GM19025 (cell line): Measurements from ENCODE around the gene MYOM1.
"Not testable (repeated sequence)": the region's sequence is repeated elsewhere in the genome, so short reads cannot be mapped to it uniquely, and the experiment has no call there.

Experiments used
- ATAC-seq: cut with Tn5 transposase; IDR thresholded peaks from one replicate; pipeline ENCODE4 v1.9.1; 2021; ENCODE audit warnings: mild to moderate bottlenecking, low read depth, moderate library complexity; ENCODE audit not compliant: unreplicated experiment

The MYOM1 gene

DNA sequence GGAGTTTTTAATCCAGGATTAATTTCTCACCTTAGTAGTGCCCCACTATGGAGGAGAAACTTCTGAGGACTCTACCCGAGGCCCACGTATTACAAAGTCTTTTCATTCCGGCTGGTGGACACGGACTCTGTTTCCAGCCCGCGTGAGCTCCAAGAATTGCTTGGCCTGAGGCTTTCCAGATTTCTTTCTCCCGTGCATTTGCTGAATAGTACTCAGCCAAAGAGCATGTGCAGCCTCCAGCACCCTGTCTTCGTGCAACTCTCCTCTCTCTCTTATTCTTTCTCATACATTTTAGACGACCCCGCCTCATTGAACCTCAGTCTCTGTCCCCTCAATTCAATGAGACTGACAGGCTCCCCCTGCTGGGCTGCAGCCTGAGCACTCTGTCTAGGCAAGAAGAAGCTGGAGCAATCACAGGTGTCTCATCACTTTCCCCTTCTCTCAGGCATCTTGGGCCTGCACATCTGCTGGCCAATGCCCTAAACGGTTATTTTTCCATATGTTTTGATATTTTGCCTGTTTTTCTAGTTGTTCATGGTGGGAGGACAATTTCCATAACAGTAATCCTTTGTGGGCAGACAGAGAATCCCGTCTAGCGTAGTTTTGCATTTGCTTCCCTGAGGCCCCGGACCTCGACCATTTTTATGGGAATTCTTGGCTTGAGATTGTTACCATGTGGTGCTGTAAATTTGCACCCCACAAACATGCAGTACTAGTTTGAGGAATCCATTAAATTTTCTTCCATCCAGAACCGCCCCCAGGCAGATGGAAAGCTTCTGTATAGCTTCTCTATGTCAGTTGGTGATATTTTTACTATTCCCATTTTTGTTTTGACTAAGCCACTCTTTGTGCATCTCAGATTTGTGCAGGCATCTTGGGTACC lies 156.7 kb downstream of the MYOM1 start:
- ATAC-seq, result no peak

DNA sequence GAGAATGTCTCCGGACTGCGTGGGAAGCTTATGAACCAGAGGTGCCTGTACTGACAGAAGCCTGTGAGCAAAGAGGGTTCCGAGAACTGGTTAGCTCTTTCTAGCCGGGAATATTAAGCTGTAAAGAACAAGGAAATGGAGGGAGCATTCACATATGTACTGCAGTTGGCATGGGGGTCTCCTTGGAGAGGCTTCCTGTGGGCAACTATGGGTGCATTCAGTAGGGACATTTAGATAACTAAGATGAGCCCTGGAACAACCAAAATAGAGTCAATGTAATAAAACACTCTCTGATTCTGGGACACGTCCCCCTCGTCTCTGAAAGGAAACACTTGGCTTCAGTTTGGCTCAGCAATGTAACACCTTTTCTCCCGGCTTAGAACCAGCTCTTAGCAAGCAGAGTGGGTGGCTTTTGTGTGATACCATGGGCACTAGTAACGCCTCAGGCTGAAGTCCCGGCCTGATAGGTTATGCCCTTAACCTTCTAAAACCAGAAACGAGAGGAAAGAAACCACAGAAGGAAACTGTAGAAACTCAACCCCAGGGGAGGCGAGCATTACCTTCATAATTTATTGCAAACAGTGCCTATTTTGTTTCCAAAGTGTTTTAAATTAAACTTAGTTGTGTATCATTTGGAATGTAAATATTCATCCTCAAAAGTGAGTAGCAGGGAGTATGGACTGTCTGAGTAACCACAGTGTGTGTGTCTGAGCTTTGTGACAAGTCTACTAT lies 158.0 kb downstream of the MYOM1 start:
- no peak for ATAC-seq

DNA sequence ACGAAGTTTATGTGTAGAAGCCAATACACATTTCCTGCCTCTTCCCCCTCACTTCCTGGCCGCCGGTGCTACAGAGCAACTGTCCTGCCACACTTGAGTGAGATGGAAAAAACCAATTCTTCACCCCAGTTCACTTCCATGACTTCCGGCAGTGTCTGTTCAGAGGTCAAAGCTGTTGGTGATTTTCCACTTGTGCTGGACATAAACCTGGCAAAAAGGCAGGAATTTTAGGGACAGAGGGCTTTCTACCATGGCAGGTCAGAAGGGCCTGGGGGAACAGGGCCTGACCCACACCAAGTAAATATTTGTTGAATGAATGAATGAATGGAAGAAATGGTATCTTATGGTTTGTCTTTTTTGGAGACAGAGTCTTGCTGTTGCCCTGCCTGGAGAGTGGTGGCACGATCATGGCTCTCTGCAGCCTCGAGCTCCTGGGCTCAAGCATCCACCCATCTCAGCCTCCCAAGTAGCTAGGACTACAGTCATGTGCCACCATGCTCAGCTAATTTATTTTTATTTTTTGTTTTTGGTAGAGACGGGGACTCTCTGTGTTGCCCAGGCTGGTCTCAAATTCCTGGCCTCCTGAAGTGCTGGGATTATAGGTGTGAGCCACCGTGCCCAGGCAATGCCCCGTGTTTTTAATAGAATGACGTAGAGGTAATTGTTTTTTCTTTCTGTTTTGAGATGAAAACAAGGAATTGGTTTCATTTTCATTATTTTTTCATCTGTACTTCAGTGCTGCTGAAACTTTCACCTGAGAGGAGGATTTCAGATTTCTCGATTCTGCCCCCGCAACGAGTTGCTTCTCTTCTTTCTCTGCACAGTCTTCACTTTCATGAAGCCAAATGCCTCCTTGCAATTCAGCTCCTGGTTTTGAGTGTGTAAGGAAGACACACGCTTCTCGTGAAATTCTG lies 158.8 kb downstream of the MYOM1 start:
- ATAC-seq, result no peak

DNA sequence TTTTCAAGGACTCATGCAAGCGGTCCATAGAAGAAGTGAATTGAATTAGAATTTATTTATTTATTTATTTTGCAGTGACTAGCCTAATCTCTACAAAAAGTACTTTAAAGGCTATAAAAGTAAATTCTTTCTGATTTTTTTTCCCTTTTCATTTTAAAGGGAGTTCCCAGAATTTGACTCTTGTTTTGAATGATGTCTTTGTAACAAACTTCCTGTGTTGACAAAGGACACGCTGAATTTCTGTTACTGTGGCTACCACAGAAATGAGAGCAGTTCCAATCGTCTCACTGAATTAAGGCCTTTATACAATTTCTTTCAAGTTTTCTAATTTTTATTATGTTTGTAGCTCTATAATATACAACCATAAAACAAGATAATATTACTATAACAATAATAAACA lies 160.5 kb downstream of the MYOM1 start:
- ATAC-seq, result no peak

DNA sequence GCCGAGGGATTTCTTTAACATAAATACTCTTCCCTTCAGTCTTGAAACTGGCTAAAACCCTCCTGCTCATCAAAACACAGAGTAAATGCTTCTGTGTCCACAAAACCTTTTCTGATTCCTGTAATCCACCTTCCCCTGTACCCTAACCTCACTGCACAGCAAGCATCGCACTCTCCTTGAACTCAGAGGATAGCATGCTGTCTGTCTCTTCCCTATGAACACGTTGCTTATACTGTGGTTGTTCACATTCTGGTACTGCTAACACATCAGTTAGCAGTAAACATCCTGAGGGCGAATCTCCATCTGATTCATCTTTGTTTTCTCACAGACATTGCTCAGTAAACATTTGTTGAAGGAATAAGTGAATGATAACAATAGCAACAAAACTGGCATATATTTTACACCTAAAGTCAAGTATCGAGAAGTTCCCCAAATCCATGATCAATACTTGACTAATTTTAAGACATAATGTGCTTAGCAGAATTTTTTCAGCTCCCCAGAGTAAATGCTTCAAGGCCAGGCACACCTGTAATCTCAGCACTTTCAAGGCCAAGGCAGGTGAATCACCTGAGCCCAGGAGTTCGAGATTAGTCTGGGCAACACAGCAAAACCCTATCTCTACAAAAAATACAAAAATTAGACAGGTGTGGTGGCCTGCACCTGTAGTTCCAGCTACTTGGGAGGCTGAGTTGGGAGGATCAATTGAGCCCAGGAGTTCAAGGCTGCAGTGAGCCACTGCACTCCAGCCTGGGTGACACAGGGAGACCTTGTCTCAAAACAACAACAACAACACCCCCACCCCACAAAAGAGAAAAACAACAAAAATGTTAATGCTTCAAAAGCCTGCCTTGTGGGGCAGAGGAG lies 161.2 kb downstream of the MYOM1 start:
- no peak for ATAC-seq

DNA sequence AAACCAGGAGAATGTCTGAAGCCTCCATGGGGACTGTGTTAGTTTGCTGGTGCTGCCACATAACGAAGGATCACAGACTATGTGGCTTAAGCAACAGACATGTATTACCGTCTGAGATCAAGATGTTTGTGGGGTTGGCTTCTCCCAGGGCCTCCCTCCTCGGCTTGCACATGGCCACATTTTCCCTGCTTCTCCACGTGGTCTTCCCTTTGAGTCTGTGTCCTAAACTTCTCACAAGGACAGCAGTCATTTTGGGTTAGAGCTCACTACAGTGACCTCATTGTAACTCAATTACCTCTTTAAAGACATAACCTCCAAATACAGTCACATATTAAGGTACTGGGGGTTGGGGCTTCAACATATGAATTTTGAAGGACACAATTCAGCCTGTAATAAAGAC lies 162.2 kb downstream of the MYOM1 start:
- no peak for ATAC-seq

DNA sequence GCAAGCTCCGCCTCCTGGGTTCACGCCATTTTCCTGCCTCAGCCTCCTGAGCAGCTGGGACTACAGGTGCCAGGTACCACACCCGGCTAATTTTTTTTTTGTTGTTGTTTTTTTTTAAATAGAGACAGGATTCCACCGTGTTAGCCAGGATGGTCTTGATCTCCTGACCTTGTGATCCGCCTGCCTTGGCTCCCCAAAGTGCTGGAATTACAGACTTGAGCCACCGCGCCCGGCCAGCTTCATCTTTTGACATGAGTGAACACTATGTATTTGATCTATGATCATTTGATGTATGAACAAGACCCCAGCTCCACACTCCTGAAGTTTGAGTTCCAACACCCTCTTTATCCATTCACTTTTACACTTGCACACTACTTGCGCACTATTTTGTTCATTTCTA lies 163.5 kb downstream of the MYOM1 start:
- ATAC-seq, result no peak

DNA sequence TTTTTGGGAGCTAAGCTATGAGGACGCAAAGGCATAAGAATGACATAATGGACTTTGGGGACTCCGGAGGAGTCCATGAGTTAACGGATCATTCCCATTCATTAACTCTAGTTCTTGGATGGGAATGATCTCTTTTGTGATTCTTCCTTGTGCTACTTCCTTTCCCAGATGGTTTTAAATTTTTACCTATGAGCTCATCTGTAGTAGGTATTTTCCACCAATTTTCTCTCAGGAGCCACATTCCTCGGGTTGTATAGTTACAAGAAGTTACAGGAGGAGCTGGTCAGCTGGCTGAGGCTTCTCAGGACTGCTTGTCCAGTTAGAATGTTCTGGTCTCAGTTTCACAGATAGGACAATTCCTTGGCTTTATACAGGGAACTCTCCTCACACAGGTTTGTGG lies 164.0 kb downstream of the MYOM1 start:
- ATAC-seq, result no peak

DNA sequence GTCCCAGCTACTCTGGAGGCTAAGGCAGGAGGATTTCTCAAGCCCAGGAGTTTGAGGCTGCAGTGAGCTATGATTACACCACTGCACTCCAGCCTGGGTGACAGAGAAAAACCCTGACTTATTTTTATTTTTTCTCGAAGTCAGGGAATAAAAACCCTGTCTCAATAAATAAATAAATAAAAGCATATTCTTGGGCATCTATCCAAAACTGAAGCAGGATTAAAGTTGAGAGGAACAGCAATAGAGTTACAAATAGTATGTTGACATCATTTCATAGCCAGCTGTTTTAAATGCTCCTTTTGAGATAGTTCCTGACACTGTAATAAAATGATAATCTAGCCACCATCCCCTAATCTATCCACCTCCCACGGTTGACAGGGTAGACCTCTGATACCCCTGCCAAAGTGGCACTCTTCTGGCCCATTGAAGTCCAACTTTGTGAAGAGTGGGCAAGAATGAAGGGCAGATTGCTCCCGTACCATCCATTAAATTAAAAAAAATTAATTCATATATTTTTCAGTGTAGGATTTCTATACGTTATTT lies 164.5 kb downstream of the MYOM1 start:
- no peak for ATAC-seq

DNA sequence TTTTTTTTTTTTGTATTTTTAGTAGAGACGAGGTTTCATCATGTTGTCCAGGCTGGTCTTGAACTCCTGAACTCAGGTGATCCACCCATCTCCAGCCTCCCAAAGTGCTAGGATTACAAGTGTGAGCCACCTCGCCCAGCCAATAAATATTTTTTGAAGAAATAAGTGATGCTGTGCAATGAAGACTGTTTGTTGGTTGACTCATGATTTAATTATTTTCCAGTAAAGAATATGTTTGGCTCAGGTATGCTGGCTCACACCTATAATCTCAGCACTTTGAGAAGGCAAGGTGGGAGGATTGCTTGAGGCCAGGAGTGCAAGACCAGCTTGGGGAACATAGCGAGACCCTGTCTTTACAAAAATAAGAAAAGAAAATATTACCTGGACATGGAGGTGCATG lies 165.0 kb downstream of the MYOM1 start:
- no peak for ATAC-seq

DNA sequence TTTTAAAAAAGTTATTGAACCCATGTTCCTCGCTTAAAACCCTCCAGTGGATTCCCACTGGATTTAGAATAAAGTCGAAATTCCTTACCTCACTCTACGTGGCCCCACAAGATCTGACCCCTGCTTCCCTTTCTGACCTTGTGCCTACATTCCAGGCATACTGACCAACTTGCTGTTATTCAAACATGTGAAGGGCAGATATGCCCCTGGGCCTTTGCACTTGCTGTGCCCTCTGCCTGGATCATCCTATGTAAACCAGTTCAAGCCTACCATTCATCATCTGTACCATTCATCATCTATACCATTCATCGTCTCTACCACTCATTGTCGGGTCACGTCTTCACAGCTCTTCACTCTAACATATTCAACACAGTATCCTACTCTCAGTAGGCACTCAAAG lies 165.6 kb downstream of the MYOM1 start:
- ATAC-seq, result no peak

DNA sequence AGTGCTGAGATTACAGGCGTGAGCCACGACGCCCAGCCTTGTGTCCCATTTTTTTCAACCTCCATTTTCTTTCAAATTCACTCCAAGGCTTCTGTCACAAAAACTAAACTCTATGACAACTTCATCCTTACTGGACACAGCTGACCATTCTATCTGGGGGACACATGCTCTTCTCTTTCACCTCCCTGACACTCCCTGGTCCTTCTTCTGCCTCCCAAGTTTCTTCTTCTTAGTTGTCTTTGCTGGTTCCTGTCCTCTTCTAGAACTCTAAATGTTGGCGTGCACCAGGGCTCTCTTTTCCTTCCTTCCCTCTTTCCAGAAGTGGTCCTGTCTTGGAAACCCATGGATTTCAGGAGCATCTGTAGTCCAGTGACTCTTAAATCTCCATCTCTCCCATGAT lies 166.7 kb downstream of the MYOM1 start:
- ATAC-seq, result no peak

DNA sequence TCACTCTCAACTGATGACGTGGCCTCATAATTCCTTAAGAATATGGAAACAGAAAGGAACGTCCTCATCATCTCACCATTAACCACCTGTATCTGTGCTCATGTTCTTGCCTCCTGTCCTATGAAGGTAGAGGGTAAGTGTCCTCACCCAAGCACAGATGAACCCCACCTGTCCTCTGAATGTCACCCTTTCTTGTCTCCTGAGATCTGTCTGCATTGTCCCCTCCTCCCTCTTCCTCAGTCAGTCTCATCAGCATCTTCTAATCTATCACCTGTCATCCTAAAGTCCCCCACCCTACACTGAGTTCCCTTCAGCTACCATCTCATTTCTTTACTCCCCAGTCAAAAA lies 167.4 kb downstream of the MYOM1 start:
- no peak for ATAC-seq

DNA sequence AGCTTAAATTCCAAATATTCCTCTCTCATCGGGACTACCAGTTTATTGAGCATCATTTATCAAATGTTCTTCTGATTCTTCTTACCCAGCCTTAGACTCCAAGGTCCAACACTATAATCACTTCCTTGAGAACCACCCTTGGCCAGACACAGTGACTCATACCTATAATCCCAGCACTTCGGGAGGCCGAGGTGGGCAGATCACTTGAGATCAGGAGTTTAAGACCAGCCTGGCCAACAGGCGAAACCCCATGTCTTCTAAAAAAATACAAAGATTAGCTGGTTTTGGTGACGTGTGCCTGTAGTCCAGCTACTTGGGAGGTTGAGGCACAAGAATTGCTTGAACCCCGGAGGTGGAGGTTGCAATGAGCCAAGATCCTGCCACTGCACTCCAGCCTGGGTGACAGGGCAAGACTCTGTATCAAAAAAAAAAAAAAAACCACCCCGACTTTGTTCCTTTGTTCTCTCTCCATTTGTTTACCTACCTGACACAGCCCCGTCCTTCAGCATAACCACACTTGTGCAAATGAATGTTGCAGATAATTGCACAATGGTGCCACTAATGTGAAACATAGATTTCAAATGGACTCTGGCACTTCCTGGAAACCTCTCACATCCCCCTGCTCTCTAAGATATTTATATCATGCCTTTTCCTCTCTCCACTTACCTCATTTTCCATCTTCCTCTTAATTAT lies 167.9 kb downstream of the MYOM1 start:
- no peak for ATAC-seq

DNA sequence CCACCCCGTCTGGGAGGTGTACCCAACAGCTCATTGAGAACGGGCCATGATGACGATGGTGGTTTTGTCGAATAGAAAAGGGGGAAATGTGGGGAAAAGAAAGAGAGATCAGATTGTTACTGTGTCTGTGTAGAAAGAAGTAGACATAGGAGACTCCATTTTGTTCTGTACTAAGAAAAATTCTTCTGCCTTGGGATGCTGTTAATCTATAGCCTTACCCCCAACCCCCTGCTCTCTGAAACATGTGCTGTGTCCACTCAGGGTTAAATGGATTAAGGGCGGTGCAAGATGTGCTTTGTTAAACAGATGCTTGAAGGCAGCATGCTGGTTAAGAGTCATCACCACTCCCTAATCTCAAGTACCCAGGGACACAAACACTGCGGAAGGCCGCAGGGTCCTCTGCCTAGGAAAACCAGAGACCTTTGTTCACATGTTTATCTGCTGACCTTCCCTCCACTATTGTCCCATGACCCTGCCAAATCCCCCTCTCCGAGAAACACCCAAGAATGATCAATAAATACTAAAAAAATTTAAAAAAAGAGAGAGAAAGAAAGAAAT lies 169.8 kb downstream of the MYOM1 start:
- not testable (repeated sequence) for ATAC-seq

DNA sequence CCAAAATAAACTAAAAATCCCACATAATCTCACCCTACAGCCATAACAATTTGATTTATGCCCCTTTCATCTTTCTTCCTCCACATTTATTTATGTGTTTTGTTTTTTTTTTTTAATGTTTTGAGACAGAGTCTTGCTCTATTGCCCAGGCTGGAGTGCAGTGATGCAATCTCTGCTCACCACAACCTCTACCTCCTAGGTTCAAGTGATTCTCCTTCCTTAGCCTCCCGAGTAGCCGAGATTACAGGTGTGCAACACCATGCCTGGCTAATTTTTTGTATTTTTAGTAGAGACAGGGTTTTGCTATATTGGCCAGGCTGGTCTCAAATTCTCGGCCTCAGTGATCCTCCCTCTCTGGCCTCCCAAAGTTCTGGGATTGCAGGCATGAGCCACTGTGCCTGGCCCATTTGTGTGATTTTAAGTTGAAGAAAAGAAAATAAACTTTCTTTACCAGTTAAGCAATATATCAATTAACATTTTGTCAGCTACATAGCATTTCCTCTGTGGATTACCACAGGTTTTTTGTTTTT lies 170.9 kb downstream of the MYOM1 start:
- no peak for ATAC-seq

DNA sequence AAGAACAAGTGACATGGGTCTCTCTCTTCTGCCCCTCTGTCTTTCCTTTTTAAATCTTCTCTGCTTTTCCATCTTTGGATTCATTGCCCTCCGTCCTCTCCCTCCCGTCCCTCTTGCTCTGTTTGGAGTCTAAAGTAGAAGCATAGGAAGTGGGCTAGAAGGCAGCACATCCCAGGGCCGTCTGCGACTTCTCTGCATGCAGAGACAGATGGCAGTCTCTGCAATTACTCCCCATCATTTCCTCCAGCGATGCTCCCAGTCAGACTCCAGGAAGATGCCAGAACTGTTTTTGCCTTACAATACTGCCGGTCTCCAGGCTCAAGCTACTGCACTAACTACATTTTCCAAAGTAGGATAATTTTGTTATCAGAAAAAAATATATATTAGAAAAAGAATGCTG lies 171.6 kb downstream of the MYOM1 start:
- ATAC-seq, result no peak

DNA sequence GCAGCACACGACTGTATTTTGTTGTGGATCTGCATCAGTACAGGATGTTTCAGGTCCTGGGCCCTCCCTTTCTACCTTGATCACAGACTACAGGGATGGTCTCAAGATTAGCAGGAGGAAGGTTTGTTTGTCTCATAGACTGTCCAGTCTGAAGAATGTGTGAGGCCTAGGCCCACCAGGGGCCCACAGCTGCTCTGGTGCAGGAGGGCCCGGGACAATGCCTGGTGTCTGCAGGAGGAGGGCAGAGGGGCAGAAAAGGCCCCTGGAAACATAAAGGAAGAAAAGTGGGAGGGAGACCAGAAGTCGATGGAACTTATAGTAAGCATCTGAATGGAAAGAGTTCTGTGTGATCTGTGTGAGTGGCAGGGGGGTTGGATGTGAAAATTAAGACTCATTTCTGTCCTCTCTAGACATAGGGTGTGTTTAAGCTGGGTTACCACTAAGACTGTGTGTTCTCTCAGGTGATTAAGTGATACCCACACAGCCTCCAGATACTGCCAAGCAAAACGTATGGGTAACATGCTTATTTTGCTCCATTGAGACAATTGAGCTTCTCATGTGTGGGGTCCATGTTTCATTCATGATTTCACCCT lies 173.5 kb downstream of the MYOM1 start:
- no peak for ATAC-seq
